ENCODE measurements around the gene PPP1R9A.
A peak's percentile ranks its signal among the peaks of the same experiment; 100 is the strongest.

The PPP1R9A gene

GRCh38 chr7:95097851-95098250 lies 190.5 kb downstream of the PPP1R9A start:
- DNase-seq (ENCODE audit: low spot score): no peak

- no peak for DNase-seq (ENCODE audit: low spot score)
Observed at GRCh38 chr7:95099106-95099505, 191.7 kb downstream of the PPP1R9A start.

GRCh38 chr7:95101422-95101821 lies 194.0 kb downstream of the PPP1R9A start:
- DNase-seq (ENCODE audit: low spot score): no peak

DNA sequence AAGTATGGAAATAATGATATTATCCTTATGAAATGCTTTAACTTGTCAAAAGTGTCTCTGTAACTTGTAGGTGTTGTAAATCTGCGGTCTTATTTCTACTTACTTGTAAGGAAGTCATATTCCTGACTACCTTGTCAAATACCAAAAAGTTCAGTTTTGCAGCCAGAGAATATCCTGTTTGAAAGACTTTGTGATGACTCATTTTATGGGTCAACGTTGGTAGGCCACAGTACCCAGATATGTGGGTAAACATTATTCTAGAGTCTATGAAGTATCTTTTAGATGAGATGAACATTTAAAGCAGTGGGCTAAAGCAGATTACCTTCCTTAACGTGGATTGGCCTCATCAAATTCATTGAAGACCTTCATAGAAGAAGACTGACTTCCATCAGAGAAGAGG lies 195.3 kb downstream of the PPP1R9A start:
- no peak for DNase-seq (ENCODE audit: low spot score)

- peak; percentile 63 for DNase-seq (ENCODE audit: low spot score)
Observed at GRCh38 chr7:95104739-95105138, 197.3 kb downstream of the PPP1R9A start.

DNA sequence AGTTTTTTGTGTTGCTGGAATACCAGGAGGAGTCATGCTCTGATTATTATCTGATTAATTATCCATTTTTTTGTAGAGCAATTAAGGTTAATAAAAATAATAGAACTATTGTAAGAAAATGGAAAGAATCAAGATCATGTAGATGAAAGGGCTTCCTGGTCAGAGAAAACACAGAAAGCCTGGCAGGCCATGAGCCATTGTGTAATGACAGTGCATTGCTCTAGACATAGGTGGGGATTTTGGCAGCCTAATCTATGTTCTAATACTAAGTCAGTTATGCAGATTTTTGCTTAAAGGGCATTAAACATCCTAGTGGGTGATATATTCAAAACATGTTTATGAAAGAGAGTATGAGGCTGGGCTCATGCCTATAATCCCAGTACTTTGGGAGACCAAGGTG lies 198.2 kb downstream of the PPP1R9A start:
- DNase-seq (ENCODE audit: low spot score): peak; percentile 41

DNA sequence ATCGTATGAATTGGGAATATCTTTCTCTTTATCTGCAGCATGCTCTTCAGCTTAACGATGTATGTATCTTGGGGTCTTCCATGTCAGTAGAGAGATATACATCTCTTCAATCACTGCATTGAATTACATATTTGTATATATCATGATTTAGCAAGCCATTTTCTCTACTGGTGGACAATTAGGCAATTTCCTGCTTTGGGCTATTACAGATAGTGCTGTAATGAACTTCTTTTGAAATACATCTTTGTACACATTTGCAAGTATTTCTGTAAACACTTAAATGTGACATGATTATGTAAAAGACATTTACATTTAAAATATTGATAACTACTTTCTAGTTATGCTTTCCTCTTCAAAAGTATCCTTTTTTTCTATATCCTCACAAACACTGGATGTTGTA lies 199.0 kb downstream of the PPP1R9A start:
- DNase-seq (ENCODE audit: low spot score): no peak

DNA sequence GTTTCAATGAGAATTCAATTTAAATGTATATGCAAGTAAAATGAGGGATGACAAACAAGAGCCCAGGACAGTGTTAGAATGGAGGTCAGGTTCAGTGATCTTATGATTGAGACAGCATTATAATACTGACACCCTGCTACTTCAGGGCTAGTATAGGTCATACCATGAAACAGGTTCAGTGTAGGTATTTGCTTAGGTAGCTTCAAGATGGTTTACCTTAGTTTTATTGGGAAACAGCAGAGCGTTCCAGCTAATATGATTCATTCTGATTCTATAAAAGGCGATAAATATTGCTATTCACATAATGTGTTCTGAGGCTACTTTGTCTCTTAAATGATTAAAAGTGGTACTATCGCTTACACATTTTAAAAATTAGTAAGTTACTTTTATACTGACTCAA lies 203.3 kb downstream of the PPP1R9A start:
- no peak for DNase-seq (ENCODE audit: low spot score)

- peak; percentile 50 for DNase-seq (ENCODE audit: low spot score)
Observed at GRCh38 chr7:95113590-95113989, 206.2 kb downstream of the PPP1R9A start.

GRCh38 chr7:95126053-95126709 lies 218.8 kb downstream of the PPP1R9A start:
- DNase-seq (ENCODE audit: low spot score): no peak

DNA sequence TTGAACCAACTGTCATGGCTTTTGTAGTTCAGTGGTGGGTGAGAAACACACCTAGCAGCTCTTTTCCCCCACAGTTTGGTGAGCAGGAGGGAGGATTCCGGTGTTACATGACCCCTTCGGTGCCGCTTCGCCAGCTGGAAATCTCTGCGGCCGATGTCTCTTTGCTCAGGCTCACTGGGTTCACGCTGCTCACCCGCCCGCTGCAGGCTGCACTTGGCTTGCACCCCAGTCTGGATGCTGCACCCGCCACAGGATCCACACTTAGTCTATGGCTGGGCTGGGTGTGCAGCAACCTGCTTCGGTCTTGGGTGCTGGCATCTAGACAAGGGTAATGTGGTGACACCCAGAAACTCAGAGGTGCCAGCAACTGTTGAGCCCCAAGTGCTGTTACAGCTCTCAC lies 225.1 kb downstream of the PPP1R9A start:
- DNase-seq (ENCODE audit: low spot score): no peak

GRCh38 chr7:95139922-95140321 lies 232.5 kb downstream of the PPP1R9A start:
- DNase-seq (ENCODE audit: low spot score): no peak

GRCh38 chr7:95141755-95142154 lies 234.4 kb downstream of the PPP1R9A start:
- no peak for DNase-seq (ENCODE audit: low spot score)

DNA sequence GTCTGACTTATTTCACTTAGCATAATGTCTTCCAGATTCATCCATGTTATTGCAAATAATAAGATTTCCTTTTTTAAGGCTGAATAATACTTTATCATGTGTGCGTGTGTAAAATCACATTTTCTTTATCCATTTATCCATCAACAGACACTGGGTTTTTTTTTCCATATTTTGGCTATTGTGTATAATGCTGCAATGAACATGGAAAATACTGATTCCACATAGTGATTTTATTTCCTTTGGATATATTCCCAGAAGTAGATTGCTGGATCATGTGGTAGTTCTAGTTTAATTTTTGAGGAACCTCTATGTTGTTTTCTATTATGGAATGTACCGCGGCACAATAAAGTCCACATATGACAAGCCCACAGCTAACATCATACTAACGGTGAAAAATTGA lies 236.9 kb downstream of the PPP1R9A start:
- DNase-seq (ENCODE audit: low spot score): no peak

DNA sequence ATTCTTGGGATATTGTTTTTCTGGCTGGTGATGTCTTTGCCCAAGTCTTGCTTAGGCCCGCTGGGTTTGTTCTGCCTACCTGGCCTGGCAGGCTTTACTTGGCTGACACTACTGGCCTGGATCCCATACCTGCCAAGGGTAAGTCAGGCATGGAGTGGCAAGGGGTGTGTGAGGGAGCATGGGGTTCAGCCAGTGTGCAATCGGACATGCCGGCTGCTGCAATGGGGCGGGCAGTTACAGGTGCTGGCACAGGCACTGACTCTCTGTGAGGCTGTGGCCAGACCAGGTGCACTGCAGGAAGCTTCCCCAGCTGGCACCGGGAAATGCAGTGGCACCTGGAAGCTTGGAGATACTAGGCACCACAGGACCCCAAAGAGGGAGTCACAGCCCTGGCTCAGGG lies 248.6 kb downstream of the PPP1R9A start:
- DNase-seq (ENCODE audit: low spot score): no peak

- no peak for DNase-seq (ENCODE audit: low spot score)
Observed at GRCh38 chr7:95157381-95157780, 250.0 kb downstream of the PPP1R9A start.

- no peak for DNase-seq (ENCODE audit: low spot score)
Observed at GRCh38 chr7:95169678-95170077, 262.3 kb downstream of the PPP1R9A start.

- no peak for DNase-seq (ENCODE audit: low spot score)
Observed at GRCh38 chr7:95172420-95172819, 265.0 kb downstream of the PPP1R9A start.

- DNase-seq (ENCODE audit: low spot score): no peak
Observed at GRCh38 chr7:95190515-95190914, 283.1 kb downstream of the PPP1R9A start.

- DNase-seq (ENCODE audit: low spot score): no peak
Observed at GRCh38 chr7:95191795-95192194, 284.4 kb downstream of the PPP1R9A start.

DNA sequence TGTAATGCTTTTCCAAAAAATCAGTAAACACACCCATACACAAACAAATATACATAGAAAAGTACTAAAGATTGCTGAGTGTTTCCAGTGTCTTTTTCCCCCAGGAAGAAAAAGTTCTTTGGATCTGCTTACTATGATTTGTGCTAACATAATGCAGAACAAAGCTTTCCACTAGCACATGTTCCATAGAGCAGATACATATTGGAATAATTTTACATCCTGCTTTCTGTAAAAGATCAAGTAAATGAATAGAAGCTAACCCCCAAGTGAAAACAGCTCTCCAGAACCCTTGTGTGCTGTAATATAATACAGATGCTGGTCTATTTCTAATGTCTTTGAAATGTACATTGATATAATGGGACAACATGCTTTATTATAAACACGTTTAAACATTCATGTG lies 291.5 kb downstream of the PPP1R9A start:
- no peak for DNase-seq (ENCODE audit: low spot score)

- DNase-seq (ENCODE audit: low spot score): peak; percentile 94
Observed at GRCh38 chr7:95199779-95200558, 292.6 kb downstream of the PPP1R9A start.

GRCh38 chr7:95200741-95201140 lies 293.3 kb downstream of the PPP1R9A start:
- peak; percentile 28 for DNase-seq (ENCODE audit: low spot score)

DNA sequence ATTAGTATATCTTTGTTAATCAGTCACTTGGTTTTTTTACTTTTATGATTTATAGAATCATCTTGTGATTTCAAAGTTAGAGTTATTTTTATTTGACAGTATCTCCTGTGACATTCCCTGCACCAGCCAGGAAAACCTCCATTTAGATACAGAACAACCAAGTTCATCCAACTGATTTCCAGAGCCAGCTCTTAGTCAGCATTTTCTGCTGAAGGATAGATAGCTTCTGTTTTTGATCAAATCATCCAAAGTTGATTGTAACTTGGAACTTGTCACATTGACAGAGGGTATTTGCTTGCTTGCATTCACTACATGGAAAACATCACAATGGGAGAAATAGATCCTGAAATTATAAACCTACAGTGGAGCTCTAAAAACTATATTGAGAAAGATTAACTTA lies 294.3 kb downstream of the PPP1R9A start:
- DNase-seq (ENCODE audit: low spot score): peak; percentile 37
